HepG2 (cell line): ENCODE measurements around the gene SSTR5. TPM values are rescaled to one million over a fixed set of nuclear protein-coding genes. Genes with fewer than 3 reads are reported as not detected.

ENCODE experiments used
- ATAC-seq: fragments of 200-7000 bp; cut with Tn5 transposase; 3 replicates; pipeline ENCODE4 v1.9.1; 2020; ENCODE audit warnings: mild to moderate bottlenecking, moderate library complexity
- BruUV-seq: library from RNA; stranded (reverse); fragments of 400-500 nt; replicated peaks from 2 replicates; lab custom pipeline; 2021; lab: Mats Ljungman, UMichigan
- CTCF ChIA-PET: fragments of 300-600 bp; formaldehyde crosslinking; extraction: SDS; loops from one replicate; lab custom pipeline; 2021; ENCODE audit warnings: low total read pairs, inconsistent platforms, low intra/inter-chr PET ratio; lab: Yijun Ruan, JAX
- POLR2A ChIA-PET: fragments of 350-600 bp; sonication (Branson Sonifier 250); formaldehyde crosslinking; loops from one replicate; lab custom pipeline; 2020; ENCODE audit warnings: antibody characterized with exemption, inconsistent platforms; lab: Yijun Ruan, JAX
- DNase-seq: peaks from one replicate; pipeline ENCODE4 v3.0.0-alpha.2; 2015; ENCODE audit warnings: low spot score
- FAIRE-seq: peaks from 3 replicates; lab custom pipeline; 2011; peaks lifted over from hg19 to GRCh38; lab: Jason Lieb, UNC
- H2AFZ ChIP-seq: one replicate; pipeline ENCODE4 v1.6.1; 2011; ENCODE audit warnings: low read length, inconsistent platforms
- H3K27ac ChIP-seq: fragments of 300-600 bp; 3 replicates; pipeline ENCODE4 v1.8.0; 2011; ENCODE audit warnings: mixed run types, mild to moderate bottlenecking, mixed read lengths, low read length, inconsistent platforms; ENCODE audit not compliant: insufficient read depth; ENCODE audit errors: extremely low read length
- H3K27me3 ChIP-seq, 2 experiments: fragments of 200-600 bp in 1 of 2; 2 replicates in 1 of 2; 3 replicates in 1 of 2; pipeline versions ENCODE4 v1.6.0 to v1.8.0; 2011; ENCODE audit warnings: low read length in 2 of 2, mild to moderate bottlenecking in 2 of 2, moderate library complexity in 2 of 2, inconsistent platforms in 1 of 2; ENCODE audit not compliant: insufficient read depth in 2 of 2, control insufficient read depth in 1 of 2
- H3K36me3 ChIP-seq, 2 experiments: fragments of 200-600 bp in 1 of 2; replicated peaks in 1 of 2; 2 replicates in 1 of 2; 3 replicates in 1 of 2; pipeline versions ENCODE4 v1.5.1 to v1.8.0; 2011; ENCODE audit warnings: low read length in 2 of 2, inconsistent platforms in 1 of 2; ENCODE audit not compliant: insufficient read depth in 2 of 2, control insufficient read depth in 1 of 2
- H3K4me1 ChIP-seq: 2 replicates; pipeline ENCODE4 v1.5.1; 2012; ENCODE audit warnings: low read length, inconsistent platforms; ENCODE audit not compliant: insufficient read depth
- H3K4me2 ChIP-seq: 2 replicates; pipeline ENCODE4 v1.6.0; 2011; ENCODE audit warnings: low read depth, low read length, inconsistent platforms
- H3K4me3 ChIP-seq, 3 experiments: fragments of 200-600 bp in 1 of 3; sonication (generic), shearing (Covaris generic) in 1 of 3; replicated peaks in 1 of 3; 2 replicates each; pipeline ENCODE4 v1.5.1; 2011 to 2016; ENCODE audit warnings: low read length in 3 of 3, inconsistent platforms in 2 of 3, low read depth in 2 of 3, mild to moderate bottlenecking in 2 of 3, control low read depth in 1 of 3, mixed read lengths in 1 of 3; ENCODE audit not compliant: insufficient read depth in 1 of 3
- H3K79me2 ChIP-seq: one replicate; pipeline ENCODE4 v1.6.1; 2011; ENCODE audit warnings: low read length, inconsistent platforms; ENCODE audit not compliant: insufficient read depth
- H3K9ac ChIP-seq: 2 replicates; pipeline ENCODE4 v1.6.0; 2011; ENCODE audit warnings: mild to moderate bottlenecking, low read depth, low read length, inconsistent platforms; ENCODE audit not compliant: insufficient read depth
- H3K9me3 ChIP-seq: 2 replicates; pipeline ENCODE4 v1.5.1; 2012; ENCODE audit warnings: mild to moderate bottlenecking, low read length
- H4K20me1 ChIP-seq: 2 replicates; pipeline ENCODE4 v1.6.0; 2011; ENCODE audit warnings: inconsistent platforms, mild to moderate bottlenecking, low read length, moderate library complexity; ENCODE audit not compliant: insufficient read depth
- AGO2 ChIP-seq: fragments of 200-400 bp; formaldehyde crosslinking; optimal IDR thresholded peaks from 2 replicates; pipeline ENCODE3; 2017; ENCODE audit warnings: mild to moderate bottlenecking, low read depth, low read length, moderate library complexity
- E2F2 ChIP-seq: sonication (generic); formaldehyde crosslinking; IDR thresholded peaks from 2 replicates; pipeline ENCODE4 v1.4.0; 2020; ENCODE audit warnings: missing genetic modification reagents, borderline replicate concordance
- GLI4 ChIP-seq: sonication (generic); formaldehyde crosslinking; IDR thresholded peaks from 2 replicates; pipeline ENCODE4 v1.5.1; 2020; ENCODE audit warnings: missing genetic modification reagents, mild to moderate bottlenecking, moderate library complexity, borderline replicate concordance
- JUN ChIP-seq: sonication (generic); formaldehyde crosslinking; IDR thresholded peaks from 2 replicates; pipeline ENCODE4 v1.4.0; 2020; ENCODE audit warnings: mild to moderate bottlenecking, missing genetic modification reagents
- MATR3 ChIP-seq: sonication (generic); formaldehyde crosslinking; IDR thresholded peaks from 2 replicates; pipeline ENCODE4 v1.4.0; 2020; ENCODE audit warnings: missing genetic modification reagents
- PCBP2 ChIP-seq: fragments of 200-400 bp; formaldehyde crosslinking; optimal IDR thresholded peaks from 2 replicates; pipeline ENCODE3; 2018; ENCODE audit warnings: low read length, low read depth; ENCODE audit not compliant: poor library complexity, severe bottlenecking
- POLR2G ChIP-seq: fragments of 200-400 bp; formaldehyde crosslinking; IDR thresholded peaks from 2 replicates; pipeline ENCODE4 v1.6.1; 2018; ENCODE audit warnings: mild to moderate bottlenecking, low read depth, low read length, moderate library complexity
- TAF1 ChIP-seq: sonication (generic); formaldehyde crosslinking; IDR thresholded peaks from 2 replicates; pipeline ENCODE4 v1.4.0; 2020; ENCODE audit warnings: missing genetic modification reagents
- ZNF136 ChIP-seq: sonication (generic); formaldehyde crosslinking; IDR thresholded peaks from 2 replicates; pipeline ENCODE4 v1.8.1; 2022; ENCODE audit warnings: low read depth, mild to moderate bottlenecking, moderate library complexity, missing genetic modification reagents
- ZNF235 ChIP-seq: sonication (generic); formaldehyde crosslinking; IDR thresholded peaks from 2 replicates; pipeline ENCODE4 v1.8.1; 2023; ENCODE audit warnings: mild to moderate bottlenecking, missing genetic modification reagents, borderline replicate concordance
- ZNF44 ChIP-seq: sonication (generic); formaldehyde crosslinking; IDR thresholded peaks from 2 replicates; pipeline ENCODE4 v1.5.1; 2020; ENCODE audit warnings: mild to moderate bottlenecking, missing genetic modification reagents
- ZNF691 ChIP-seq: sonication (generic); formaldehyde crosslinking; IDR thresholded peaks from 2 replicates; pipeline ENCODE4 v1.4.0; 2020; ENCODE audit warnings: missing genetic modification reagents, low read depth, mild to moderate bottlenecking, borderline replicate concordance
- ZNF883 ChIP-seq: sonication (generic); formaldehyde crosslinking; IDR thresholded peaks from 2 replicates; pipeline ENCODE4 v1.5.1; 2020; ENCODE audit warnings: mild to moderate bottlenecking, missing genetic modification reagents; ENCODE audit errors: not compliant biosample characterization
- ZSCAN22 ChIP-seq: sonication (generic); formaldehyde crosslinking; IDR thresholded peaks from 2 replicates; pipeline ENCODE4 v1.4.0; 2020; ENCODE audit warnings: mild to moderate bottlenecking, missing genetic modification reagents
- WGBS: methylation state at CpG from one replicate; pipeline ENCODE4 v1.1.6; 2017; ENCODE audit warnings: low lambda C conversion rate; 5-methylcytosine and 5-hydroxymethylcytosine counted together
- in situ Hi-C: cut with HindIII; loops from 2 replicates; pipeline ENCODE4 v1.10.0; 2017; ENCODE audit warnings: low pct_unique_long_range_greater_than_20kb; ENCODE audit not compliant: extremely low pct_ligation_motif_present
- intact Hi-C: fragments of 100-400 bp; cut with micrococcal nuclease; formaldehyde crosslinking; loops from one replicate; pipeline ENCODE4 v1.10.0; 2022; ENCODE audit not compliant: unreplicated experiment
- polyA plus RNA-seq, 8 experiments: library from polyadenylated mRNA; depleted of rRNA in 3 of 8; stranded (reverse) in 7 of 8; unstranded in 1 of 8; fragments of >200 nt; fragmentation: Illumina TruSeq in 4 of 8; extraction: Trizol in 4 of 8; gene quantifications; 2 replicates each; pipeline versions ENCODE4 v1.2.1 to v1.2.3, GENCODE V29; 2011 to 2016; ENCODE audit warnings: low read depth in 4 of 8, missing spikeins in 1 of 8, mixed read lengths in 1 of 8; ENCODE audit not compliant: insufficient read depth in 1 of 8
- total RNA-seq, 5 experiments: library from RNA; depleted of rRNA; stranded (reverse); fragments of >200 nt; fragmentation: Illumina TruSeq; extraction: Trizol; gene quantifications; 2 replicates each; pipeline ENCODE4 v1.2.3, GENCODE V29; 2016; ENCODE audit warnings: low read depth in 1 of 5

Gene SSTR5
- total and polyA plus RNA-seq, 2 of the 13 experiments (the other 11 are each of a cell fraction or from before 2014, with no cell fraction given): 0.20 to 0.49 TPM

GRCh38 chr16:1073262-1073558, 663 bp downstream of the SSTR5 start:
- no TSS peak for BruUV-seq
- Histone ChIP-seq H3K27ac (no peak overlapping the region), H3K4me1 (peaks cover 27% of the 10 kb centered on the region), H3K9ac (no peak overlapping the region), H3K4me3 (no peak overlapping the region), H3K79me2 (no peaks in the 10 kb centered on the region), H4K20me1 (0 out of 2 replicates have a peak, but pooled peaks cover 5% of the 10 kb centered on the region), H3K36me3 (no peaks in the 10 kb centered on the region), H3K9me3 (no peaks in the 10 kb centered on the region), H3K27me3 (peaks cover 9 to 57% of the 10 kb centered on the region in 2 experiments; a peak in 4 of 5 replicates), H3K4me2 (no peak overlapping the region), H2AFZ (no peak overlapping the region)
- POLR2A ChIA-PET: no interaction called here
- ATAC-seq: no peak
- no peak for DNase-seq
- FAIRE-seq: no peak
- intact Hi-C loops (no loop called here), in situ Hi-C loops (no loop called here)
- 92% methylated on average over 6 of the region's 13 CpGs for WGBS
- CTCF ChIA-PET: interaction anchor here (1.7 to 2.0 kb wide), 2 partner anchors 17 to 30 kb away, joined by 8 read pairs; no protein-coding TSS in a partner anchor
- TF ChIP-seq AGO2: no peak
- TF ChIP-seq ZNF136 (CRISPR knock-in tag): no peak
- TF ChIP-seq ZSCAN22 (CRISPR knock-in tag): no peak
- TF ChIP-seq JUN: no peak
- TF ChIP-seq POLR2G: 0 out of 2 replicates have a peak, but pooled peaks have one; percentile 33
- TF ChIP-seq ZNF235 (CRISPR knock-in tag): 0 out of 2 replicates have a peak, but pooled peaks have one; percentile 16
- TF ChIP-seq ZNF44 (CRISPR knock-in tag): no peak
- TF ChIP-seq ZNF883: no peak
- no peak for TF ChIP-seq GLI4 (CRISPR knock-in tag)
- TF ChIP-seq E2F2: no peak
- TF ChIP-seq TAF1: no peak
- TF ChIP-seq ZNF691: 0 out of 2 replicates have a peak, but pooled peaks have one; percentile 2
- no peak for TF ChIP-seq MATR3 (CRISPR knock-in tag)
- TF ChIP-seq PCBP2: no peak
